GM10248 (cell line): Measurements from ENCODE around the gene TNFRSF19.

ENCODE experiments used
- CTCF ChIA-PET: fragments of 300-600 bp; sonication (Branson Sonifier 250); formaldehyde crosslinking; extraction: SDS; loops from one replicate; lab custom pipeline; 2021; ENCODE audit warnings: antibody characterized with exemption; lab: Yijun Ruan, JAX
- POLR2A ChIA-PET: fragments of 350-650 bp; sonication (Branson Sonifier 250); formaldehyde crosslinking; extraction: SDS; loops from one replicate; lab custom pipeline; 2020; ENCODE audit warnings: antibody characterized with exemption; lab: Yijun Ruan, JAX
- DNase-seq: peaks from one replicate; pipeline ENCODE4 v3.0.0; 2012; ENCODE audit errors: extremely low spot score
- CTCF ChIP-seq: IDR thresholded peaks from 2 replicates; pipeline ENCODE4 v1.5.1; 2012; ENCODE audit warnings: mild to moderate bottlenecking, low read depth; ENCODE audit errors: extremely low read depth, missing control alignments, control extremely low read depth

The TNFRSF19 gene

GRCh38 chr13:23563085-23563845, 6.9 kb upstream of the TNFRSF19 start:
- POLR2A ChIA-PET: no interaction called here
- CTCF ChIA-PET: interaction anchor here (0.9 to 3.9 kb wide), 10 partner anchors 7 to 310 kb away, joined by 3 to 24 read pairs (median 8); partner anchors contain the start of gene TNFRSF19
- no peak for TF ChIP-seq CTCF
- DNase-seq: no peak

GRCh38 chr13:23567906-23568460, 2.2 kb upstream of the TNFRSF19 start:
- CTCF ChIA-PET: interaction anchor here (0.7 to 6.3 kb wide), 17 partner anchors 8 to 131 kb away, joined by 3 to 81 read pairs (median 5); no protein-coding TSS in a partner anchor
- no peak for DNase-seq
- POLR2A ChIA-PET: no interaction called here
- peak; percentile 45 for TF ChIP-seq CTCF

- ChIA-PET CTCF (interaction anchor here (0.9 to 6.3 kb wide), 12 partner anchors 8 to 134 kb away, joined by 3 to 81 read pairs (median 4); no protein-coding TSS in a partner anchor), POLR2A (interaction anchor here (0.6 to 1.8 kb wide), 5 partner anchors 8 to 223 kb away, joined by 3 to 8 read pairs (median 4); no protein-coding TSS in a partner anchor)
Observed at GRCh38 chr13:23570921-23571315, 706 bp downstream of the TNFRSF19 start.

GRCh38 chr13:23571431-23571830, 1.2 kb downstream of the TNFRSF19 start:
- ChIA-PET POLR2A (interaction anchor here (0.6 to 1.8 kb wide), 2 partner anchors 11 to 198 kb away, joined by 3 to 4 read pairs; no protein-coding TSS in a partner anchor), CTCF (interaction anchor here (0.9 to 6.3 kb wide), 8 partner anchors 9 to 133 kb away, joined by 3 to 81 read pairs (median 8); no protein-coding TSS in a partner anchor)
- no peak for TF ChIP-seq CTCF
- DNase-seq: no peak

More at GRCh38 chr13:23570921-23571315, 706 bp downstream of the TNFRSF19 start:
- peak; percentile 21 for TF ChIP-seq CTCF
- no peak for DNase-seq

GRCh38 chr13:23572836-23573235, 2.6 kb downstream of the TNFRSF19 start:
- no peak for DNase-seq
- CTCF ChIA-PET: interaction anchor here (1.0 to 4.9 kb wide), 5 partner anchors 12 to 106 kb away, joined by 3 to 19 read pairs (median 6); no protein-coding TSS in a partner anchor
- POLR2A ChIA-PET: interaction anchor here (0.7 kb wide), 1 partner anchor 59 kb away, joined by 3 read pairs; no protein-coding TSS in a partner anchor
- no peak for TF ChIP-seq CTCF
